SK-N-SH treated with all-trans-retinoic acid at 6 μM for 48 hours (cell line): Measurements from ENCODE around the gene NUTF2.

ENCODE experiments used
- ARNTL ChIP-seq: fragments of 450-650 bp; formaldehyde crosslinking; IDR thresholded peaks from 2 replicates; pipeline ENCODE4 v1.5.0; 2020; ENCODE audit warnings: low read depth, mild to moderate bottlenecking, moderate library complexity, borderline replicate concordance
- CREB5 ChIP-seq: fragments of 250-450 bp; sonication (Bioruptor Pico); IDR thresholded peaks from 2 replicates; pipeline ENCODE4 v1.5.1; 2020; ENCODE audit warnings: low read depth, mild to moderate bottlenecking, moderate library complexity
- ZFP3 ChIP-seq: fragments of 250-450 bp; sonication (Bioruptor Pico); IDR thresholded peaks from 2 replicates; pipeline ENCODE4 v1.5.0; 2020; ENCODE audit warnings: mild to moderate bottlenecking, moderate library complexity
- ZFP30 ChIP-seq: fragments of 450-650 bp; formaldehyde crosslinking; IDR thresholded peaks from 2 replicates; pipeline ENCODE4 v1.5.0; 2022; ENCODE audit warnings: mild to moderate bottlenecking, moderate library complexity
- TF ChIP-seq, protein P1 (sequence below): fragments of 250-450 bp; sonication (Bioruptor Pico); IDR thresholded peaks from 2 replicates; pipeline ENCODE4 v1.8.0; 2020; ENCODE audit warnings: mild to moderate bottlenecking, moderate library complexity, borderline replicate concordance

- TF ChIP-seq, protein P1, sequence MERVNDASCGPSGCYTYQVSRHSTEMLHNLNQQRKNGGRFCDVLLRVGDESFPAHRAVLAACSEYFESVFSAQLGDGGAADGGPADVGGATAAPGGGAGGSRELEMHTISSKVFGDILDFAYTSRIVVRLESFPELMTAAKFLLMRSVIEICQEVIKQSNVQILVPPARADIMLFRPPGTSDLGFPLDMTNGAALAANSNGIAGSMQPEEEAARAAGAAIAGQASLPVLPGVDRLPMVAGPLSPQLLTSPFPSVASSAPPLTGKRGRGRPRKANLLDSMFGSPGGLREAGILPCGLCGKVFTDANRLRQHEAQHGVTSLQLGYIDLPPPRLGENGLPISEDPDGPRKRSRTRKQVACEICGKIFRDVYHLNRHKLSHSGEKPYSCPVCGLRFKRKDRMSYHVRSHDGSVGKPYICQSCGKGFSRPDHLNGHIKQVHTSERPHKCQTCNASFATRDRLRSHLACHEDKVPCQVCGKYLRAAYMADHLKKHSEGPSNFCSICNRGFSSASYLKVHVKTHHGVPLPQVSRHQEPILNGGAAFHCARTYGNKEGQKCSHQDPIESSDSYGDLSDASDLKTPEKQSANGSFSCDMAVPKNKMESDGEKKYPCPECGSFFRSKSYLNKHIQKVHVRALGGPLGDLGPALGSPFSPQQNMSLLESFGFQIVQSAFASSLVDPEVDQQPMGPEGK (CRISPR knock-in tag), result no peak
- TF ChIP-seq ZFP3 (CRISPR knock-in tag) (no peak), ARNTL (no peak), ZFP30 (CRISPR knock-in tag) (no peak), CREB5 (no peak)
These were observed 9.1 kb downstream of the NUTF2 start for GRCh38 chr16:67855789-67856188.
